Neural progenitor cell (in vitro differentiated cells): Measurements from ENCODE around the gene LRFN5.

Experiments used
- EZH2 ChIP-seq: fragments of 200-600 bp; sonication (generic); IDR thresholded peaks from 2 replicates; pipeline ENCODE4 v1.6.1; 2017; ENCODE audit warnings: antibody characterized with exemption, mild to moderate bottlenecking, moderate library complexity
- TF ChIP-seq, protein P1 (sequence below): fragments of 200-600 bp; sonication (generic); IDR thresholded peaks from 2 replicates; pipeline ENCODE4 v1.5.1; 2017; ENCODE audit warnings: antibody characterized with exemption, mild to moderate bottlenecking

DNA sequence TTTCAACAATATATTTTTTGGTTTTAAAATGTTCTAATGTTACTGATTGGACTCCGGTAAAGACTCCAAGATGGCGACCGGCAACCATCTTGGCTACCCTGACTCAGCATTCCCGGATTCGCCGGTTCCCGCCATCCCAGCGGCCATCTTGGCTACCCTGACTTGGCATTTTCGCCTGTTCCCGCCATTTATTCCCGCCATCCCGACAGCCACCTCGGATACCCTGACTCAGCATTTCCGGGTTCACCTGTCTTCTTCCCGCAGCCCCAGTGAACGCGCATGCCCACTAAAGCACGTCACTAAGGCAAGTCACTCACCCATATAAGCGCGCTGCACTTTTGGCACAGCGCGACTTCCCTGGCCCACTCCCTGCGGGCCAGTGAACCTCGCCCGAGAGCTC is 9.0 kb upstream of the LRFN5 start:
- TF ChIP-seq, protein P1, sequence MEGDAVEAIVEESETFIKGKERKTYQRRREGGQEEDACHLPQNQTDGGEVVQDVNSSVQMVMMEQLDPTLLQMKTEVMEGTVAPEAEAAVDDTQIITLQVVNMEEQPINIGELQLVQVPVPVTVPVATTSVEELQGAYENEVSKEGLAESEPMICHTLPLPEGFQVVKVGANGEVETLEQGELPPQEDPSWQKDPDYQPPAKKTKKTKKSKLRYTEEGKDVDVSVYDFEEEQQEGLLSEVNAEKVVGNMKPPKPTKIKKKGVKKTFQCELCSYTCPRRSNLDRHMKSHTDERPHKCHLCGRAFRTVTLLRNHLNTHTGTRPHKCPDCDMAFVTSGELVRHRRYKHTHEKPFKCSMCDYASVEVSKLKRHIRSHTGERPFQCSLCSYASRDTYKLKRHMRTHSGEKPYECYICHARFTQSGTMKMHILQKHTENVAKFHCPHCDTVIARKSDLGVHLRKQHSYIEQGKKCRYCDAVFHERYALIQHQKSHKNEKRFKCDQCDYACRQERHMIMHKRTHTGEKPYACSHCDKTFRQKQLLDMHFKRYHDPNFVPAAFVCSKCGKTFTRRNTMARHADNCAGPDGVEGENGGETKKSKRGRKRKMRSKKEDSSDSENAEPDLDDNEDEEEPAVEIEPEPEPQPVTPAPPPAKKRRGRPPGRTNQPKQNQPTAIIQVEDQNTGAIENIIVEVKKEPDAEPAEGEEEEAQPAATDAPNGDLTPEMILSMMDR, result no peak
- TF ChIP-seq EZH2, result no peak
